ENCODE measurements around the gene NUTM1.
A peak's percentile ranks its signal among the peaks of the same experiment; 100 is the strongest.

GRCh38 chr15:34367101-34368081 is 24.3 kb downstream of the NUTM1 start, which contains the start of gene LPCAT4:
- TF ChIP-seq CTCF (IDR thresholded peaks at IDR 0.05): peak; percentile 91
- no peak for TF ChIP-seq REST (IDR thresholded peaks at IDR 0.05; ENCODE audit: low read depth, low read length)
- peak; percentile 31 for TF ChIP-seq CHD2 (IDR thresholded peaks at IDR 0.05; ENCODE audit: low read length, partially characterized antibody)
- no peak for TF ChIP-seq RCOR1 (IDR thresholded peaks at IDR 0.05; ENCODE audit: low read length)
- no peak for TF ChIP-seq RXRA (IDR thresholded peaks at IDR 0.05; ENCODE audit: borderline replicate concordance, low read depth)
- no peak for TF ChIP-seq EP300 (IDR thresholded peaks at IDR 0.05; ENCODE audit: borderline replicate concordance in 1 of 2, low read depth in 1 of 2, low read length in 1 of 2)
- peak; percentile 65 for TF ChIP-seq RAD21 (IDR thresholded peaks at IDR 0.05; ENCODE audit: low read length)
- peak; percentile 82 for TF ChIP-seq POLR2AphosphoS5 (IDR thresholded peaks at IDR 0.05; ENCODE audit: low read depth, low read length)
- no peak for TF ChIP-seq FOXM1 (IDR thresholded peaks at IDR 0.05; ENCODE audit: low read depth)
- TF ChIP-seq EZH2phosphoT487 (IDR thresholded peaks at IDR 0.05; ENCODE audit: borderline replicate concordance, low read depth): no peak
- peak; percentile 35; the same call in 1 of the 2 replicates for TF ChIP-seq MXI1 (IDR thresholded peaks at IDR 0.05; ENCODE audit: low read depth, low read length)
- peak; percentile 17 for TF ChIP-seq TAF1 (IDR thresholded peaks at IDR 0.05; ENCODE audit: borderline replicate concordance, low read depth, low read length)
- TF ChIP-seq TEAD4 (IDR thresholded peaks at IDR 0.05; ENCODE audit: borderline replicate concordance, insufficient read depth): no peak
- TF ChIP-seq FOSL2 (IDR thresholded peaks at IDR 0.05; ENCODE audit: borderline replicate concordance, low read depth): no peak

All from SK-N-SH (cell line).